Immature natural killer cell (primary cell): ENCODE data around the gene NRXN3. TPM values are rescaled to one million over a fixed set of nuclear protein-coding genes. Genes with fewer than 3 reads are reported as not detected.

Source experiments
- DNase-seq, 3 donors: peaks; one replicate each; pipeline ENCODE4 v3.0.0; 2022; ENCODE audit warnings: mixed read lengths in 1 of 3
- H3K27ac Mint-ChIP-seq, 6 donors: one replicate each; pipeline ENCODE4 v1.8.0; 2020; ENCODE audit warnings: mixed read lengths in 6 of 6, mild to moderate bottlenecking in 5 of 6, inconsistent platforms in 4 of 6, moderate library complexity in 3 of 6
- H3K27me3 Mint-ChIP-seq, 3 donors: one replicate each; pipeline ENCODE4 v1.8.0; 2020 to 2021; ENCODE audit warnings: low read depth in 3 of 3, mild to moderate bottlenecking in 3 of 3, mixed read lengths in 3 of 3, moderate library complexity in 3 of 3, inconsistent platforms in 1 of 3
- H3K36me3 Mint-ChIP-seq, 3 donors: one replicate each; pipeline ENCODE4 v1.8.0; 2020; ENCODE audit warnings: mixed read lengths in 3 of 3, inconsistent platforms in 2 of 3, mild to moderate bottlenecking in 2 of 3
- H3K4me1 Mint-ChIP-seq, 2 donors: one replicate each; pipeline ENCODE4 v1.8.0; 2020; ENCODE audit warnings: inconsistent platforms in 2 of 2, mild to moderate bottlenecking in 2 of 2, mixed read lengths in 2 of 2, moderate library complexity in 1 of 2
- H3K4me3 Mint-ChIP-seq, 5 donors: one replicate each; pipeline ENCODE4 v1.8.0; 2020; ENCODE audit warnings: mild to moderate bottlenecking in 5 of 5, mixed read lengths in 5 of 5, inconsistent platforms in 3 of 5, moderate library complexity in 3 of 5
- H3K9me3 Mint-ChIP-seq, 6 donors: one replicate each; pipeline ENCODE4 v1.8.0; 2020; ENCODE audit warnings: mild to moderate bottlenecking in 6 of 6, mixed read lengths in 6 of 6, inconsistent platforms in 4 of 6, moderate library complexity in 3 of 6
- polyA plus RNA-seq, 3 donors: library from polyadenylated mRNA; unstranded; fragments of 300-500 nt; fragmentation: Illumina TruSeq; gene quantifications; one replicate each; pipeline ENCODE4 v1.2.3, GENCODE V29; 2021

The NRXN3 gene
- polyA plus RNA-seq, 3 donors from 2014 or later: not detected

DNA sequence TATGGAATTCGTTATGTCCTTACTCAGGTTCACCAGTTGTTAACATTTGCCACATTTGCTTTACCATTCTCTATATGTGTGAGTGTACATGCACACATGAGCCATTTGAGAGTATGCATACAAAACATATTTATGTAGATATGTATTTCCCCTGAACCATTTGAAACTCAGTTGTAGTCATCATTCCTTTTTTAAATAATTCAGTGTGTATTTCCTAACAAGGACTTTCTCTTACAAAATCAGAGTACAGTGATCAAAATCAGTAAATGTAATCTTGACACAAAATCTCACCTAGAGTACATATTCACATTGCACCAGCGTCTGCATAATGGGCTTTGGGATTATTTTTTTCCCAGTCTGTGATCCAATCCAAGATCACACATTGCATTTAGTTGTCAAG is 1656.2 kb downstream of the NRXN3 start:
- H3K4me1 Mint-ChIP-seq: no peaks in the 10 kb centered on the region
- peaks cover 5 to 22% (median 5%) of the 10 kb centered on the region in 6 donors for H3K9me3 Mint-ChIP-seq
- no peak overlapping the region for H3K4me3 Mint-ChIP-seq
- DNase-seq: no peak
- H3K36me3 Mint-ChIP-seq: no peaks in the 10 kb centered on the region
- no peak overlapping the region for H3K27ac Mint-ChIP-seq
- H3K27me3 Mint-ChIP-seq: peaks cover 0 to 2% (median 2%) of the 10 kb centered on the region in 3 donors

GRCh38 chr14:79829405-79830166 is 1659.4 kb downstream of the NRXN3 start:
- H3K4me3 Mint-ChIP-seq: no peak overlapping the region
- peaks cover 0 to 2% (median 2%) of the 10 kb centered on the region in 3 donors for H3K27me3 Mint-ChIP-seq
- no peaks in the 10 kb centered on the region for H3K4me1 Mint-ChIP-seq
- no peaks in the 10 kb centered on the region for H3K36me3 Mint-ChIP-seq
- peaks cover 2 to 20% (median 6%) of the 10 kb centered on the region in 6 donors for H3K9me3 Mint-ChIP-seq
- DNase-seq: no peak
- H3K27ac Mint-ChIP-seq: no peak overlapping the region

DNA sequence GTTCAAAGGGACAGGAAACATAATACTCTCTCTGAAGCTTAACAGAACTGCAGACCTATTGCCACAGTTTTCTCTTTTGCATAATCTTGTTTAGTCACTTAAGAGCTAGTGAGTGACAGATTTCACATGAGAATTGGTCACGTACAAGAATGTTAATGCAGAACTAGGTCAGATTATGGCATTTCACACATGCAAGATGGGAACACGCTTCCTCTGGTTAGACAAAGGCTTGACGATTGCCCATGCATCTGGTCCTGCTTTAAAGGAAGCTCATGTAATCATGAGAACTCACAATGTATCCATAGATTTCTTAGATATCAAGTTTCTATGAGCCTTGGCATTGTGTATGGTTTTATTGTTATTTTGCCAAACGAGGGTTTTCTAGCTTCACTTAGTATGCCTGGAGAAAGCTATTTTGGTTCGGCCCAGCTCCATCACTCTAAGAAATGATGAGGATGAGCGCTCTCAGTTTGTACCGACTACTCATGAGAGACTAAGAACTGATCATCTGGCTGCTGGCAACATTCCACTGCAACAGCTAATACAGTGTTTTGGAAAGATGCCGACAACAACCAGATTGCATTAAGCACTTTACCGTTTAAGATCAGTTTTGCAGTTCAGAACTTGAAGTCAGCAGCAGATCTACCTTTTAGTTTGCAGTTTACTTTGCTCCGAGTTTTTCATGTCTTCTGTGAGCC is 1661.2 kb downstream of the NRXN3 start:
- no peak for DNase-seq
- Mint-ChIP-seq H3K9me3 (peaks cover 0 to 18% (median 5%) of the 10 kb centered on the region in 6 donors), H3K27ac (no peak overlapping the region), H3K27me3 (peaks cover 0 to 2% (median 2%) of the 10 kb centered on the region in 3 donors), H3K36me3 (no peaks in the 10 kb centered on the region), H3K4me1 (no peaks in the 10 kb centered on the region), H3K4me3 (no peak overlapping the region)

- no peaks in the 10 kb centered on the region for H3K36me3 Mint-ChIP-seq
- no peaks in the 10 kb centered on the region for H3K4me1 Mint-ChIP-seq
- no peak overlapping the region for H3K27ac Mint-ChIP-seq
- H3K27me3 Mint-ChIP-seq: no peaks in the 10 kb centered on the region
- DNase-seq: no peak
- peaks cover 0 to 8% (median 2%) of the 10 kb centered on the region in 6 donors for H3K9me3 Mint-ChIP-seq
- no peak overlapping the region for H3K4me3 Mint-ChIP-seq
Measured at GRCh38 chr14:79833781-79834180, 1663.6 kb downstream of the NRXN3 start.

- H3K4me1 Mint-ChIP-seq: no peaks in the 10 kb centered on the region
- H3K4me3 Mint-ChIP-seq: no peak overlapping the region
- DNase-seq: no peak
- no peaks in the 10 kb centered on the region for H3K27me3 Mint-ChIP-seq
- H3K9me3 Mint-ChIP-seq: peaks cover 0 to 11% (median 2%) of the 10 kb centered on the region in 6 donors
- H3K36me3 Mint-ChIP-seq: no peaks in the 10 kb centered on the region
- no peak overlapping the region for H3K27ac Mint-ChIP-seq
Measured at GRCh38 chr14:79834868-79835267, 1664.7 kb downstream of the NRXN3 start.

DNA sequence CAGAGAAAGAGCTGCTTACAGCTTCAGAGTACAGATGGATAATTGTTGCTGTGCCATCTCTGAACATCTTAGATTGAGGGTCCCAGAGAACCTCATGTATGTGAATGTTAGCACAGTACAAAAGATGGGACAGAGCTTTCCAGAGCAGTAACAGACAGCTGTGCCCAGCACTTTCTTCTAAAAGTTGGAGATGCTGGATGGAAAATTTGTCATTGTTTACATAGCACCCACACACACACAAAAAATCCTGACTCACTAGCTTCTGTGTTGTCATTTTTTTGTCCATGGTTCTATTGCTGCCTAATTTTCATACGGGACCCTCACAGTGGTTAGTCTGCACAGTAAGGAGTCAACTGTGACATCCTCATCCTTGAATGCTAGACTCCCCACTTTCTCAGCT is 1666.4 kb downstream of the NRXN3 start:
- H3K27ac Mint-ChIP-seq: no peak overlapping the region
- H3K9me3 Mint-ChIP-seq: peaks cover 0 to 9% (median 2%) of the 10 kb centered on the region in 6 donors

DNA sequence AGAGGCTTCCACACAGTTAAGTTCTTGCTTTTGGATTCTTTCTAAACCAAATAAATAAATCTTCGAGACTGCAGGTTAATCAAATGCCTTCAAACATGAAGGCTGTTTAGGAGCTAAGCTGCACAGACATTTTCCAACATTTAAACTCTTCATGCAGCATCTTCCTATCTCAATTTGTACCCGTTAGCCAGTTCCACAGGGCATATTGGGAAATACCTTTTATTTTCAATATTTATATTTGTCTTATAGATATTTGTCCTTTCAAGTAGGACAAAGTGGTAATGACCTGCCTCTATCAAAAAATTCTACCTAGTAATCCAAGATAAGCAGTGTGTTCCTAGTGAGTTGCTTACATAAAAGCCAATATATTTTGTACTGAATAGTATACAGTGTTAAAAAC is 1667.5 kb downstream of the NRXN3 start:
- Mint-ChIP-seq H3K4me3 (no peak overlapping the region), H3K27me3 (peaks cover 0 to 2% (median 0%) of the 10 kb centered on the region in 3 donors), H3K36me3 (no peaks in the 10 kb centered on the region), H3K4me1 (no peaks in the 10 kb centered on the region), H3K27ac (no peak overlapping the region), H3K9me3 (peaks cover 0 to 10% (median 3%) of the 10 kb centered on the region in 6 donors)
- no peak for DNase-seq

More for the DNA sequence above, 1666.4 kb downstream of the NRXN3 start:
- no peaks in the 10 kb centered on the region for H3K4me1 Mint-ChIP-seq
- H3K36me3 Mint-ChIP-seq: no peaks in the 10 kb centered on the region
- no peak overlapping the region for H3K4me3 Mint-ChIP-seq
- DNase-seq: no peak
- no peaks in the 10 kb centered on the region for H3K27me3 Mint-ChIP-seq

- H3K27ac Mint-ChIP-seq: no peak overlapping the region
- no peaks in the 10 kb centered on the region for H3K36me3 Mint-ChIP-seq
- peaks cover 0 to 3% (median 0%) of the 10 kb centered on the region in 3 donors for H3K27me3 Mint-ChIP-seq
- H3K4me3 Mint-ChIP-seq: no peak overlapping the region
- DNase-seq: no peak
- H3K9me3 Mint-ChIP-seq: peaks cover 1 to 9% (median 5%) of the 10 kb centered on the region in 6 donors
- no peaks in the 10 kb centered on the region for H3K4me1 Mint-ChIP-seq
Measured at GRCh38 chr14:79840103-79840502, 1669.9 kb downstream of the NRXN3 start.

GRCh38 chr14:79840831-79841230 is 1670.7 kb downstream of the NRXN3 start:
- Mint-ChIP-seq H3K36me3 (no peaks in the 10 kb centered on the region), H3K9me3 (peaks cover 1 to 9% (median 6%) of the 10 kb centered on the region in 6 donors), H3K4me3 (no peak overlapping the region), H3K27ac (no peak overlapping the region), H3K4me1 (no peaks in the 10 kb centered on the region), H3K27me3 (peaks cover 0 to 3% (median 0%) of the 10 kb centered on the region in 3 donors)
- DNase-seq: no peak

GRCh38 chr14:79841433-79841832 is 1671.3 kb downstream of the NRXN3 start:
- no peak overlapping the region for H3K27ac Mint-ChIP-seq

DNA sequence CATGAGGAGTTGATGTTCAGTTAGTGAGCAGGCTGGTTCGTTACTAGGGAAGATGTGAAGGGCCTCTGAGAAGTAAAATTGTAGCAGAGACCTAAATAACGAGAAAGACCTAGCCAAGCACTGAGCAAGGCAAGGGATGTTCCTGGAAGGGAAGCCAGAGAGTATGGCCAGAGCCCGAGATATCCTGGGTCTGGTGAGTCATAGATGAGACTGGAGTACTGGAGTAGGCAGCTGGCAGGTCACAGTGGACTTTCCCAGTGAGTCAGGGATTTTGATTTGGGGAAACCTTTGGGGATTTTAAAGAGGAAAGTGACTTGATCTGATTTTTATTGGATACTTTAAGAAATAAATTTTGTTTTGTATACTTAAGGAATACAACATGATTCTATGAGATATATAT is 1672.1 kb downstream of the NRXN3 start:
- Mint-ChIP-seq H3K9me3 (peaks cover 1 to 12% (median 7%) of the 10 kb centered on the region in 6 donors), H3K36me3 (no peaks in the 10 kb centered on the region), H3K27ac (no peak overlapping the region), H3K4me3 (no peak overlapping the region), H3K4me1 (no peaks in the 10 kb centered on the region), H3K27me3 (peaks cover 0 to 3% (median 0%) of the 10 kb centered on the region in 3 donors)
- no peak for DNase-seq

More at GRCh38 chr14:79841433-79841832, 1671.3 kb downstream of the NRXN3 start:
- Mint-ChIP-seq H3K4me3 (no peak overlapping the region), H3K4me1 (no peaks in the 10 kb centered on the region), H3K9me3 (peaks cover 1 to 9% (median 6%) of the 10 kb centered on the region in 6 donors), H3K36me3 (no peaks in the 10 kb centered on the region), H3K27me3 (peaks cover 0 to 3% (median 0%) of the 10 kb centered on the region in 3 donors)
- DNase-seq: no peak

DNA sequence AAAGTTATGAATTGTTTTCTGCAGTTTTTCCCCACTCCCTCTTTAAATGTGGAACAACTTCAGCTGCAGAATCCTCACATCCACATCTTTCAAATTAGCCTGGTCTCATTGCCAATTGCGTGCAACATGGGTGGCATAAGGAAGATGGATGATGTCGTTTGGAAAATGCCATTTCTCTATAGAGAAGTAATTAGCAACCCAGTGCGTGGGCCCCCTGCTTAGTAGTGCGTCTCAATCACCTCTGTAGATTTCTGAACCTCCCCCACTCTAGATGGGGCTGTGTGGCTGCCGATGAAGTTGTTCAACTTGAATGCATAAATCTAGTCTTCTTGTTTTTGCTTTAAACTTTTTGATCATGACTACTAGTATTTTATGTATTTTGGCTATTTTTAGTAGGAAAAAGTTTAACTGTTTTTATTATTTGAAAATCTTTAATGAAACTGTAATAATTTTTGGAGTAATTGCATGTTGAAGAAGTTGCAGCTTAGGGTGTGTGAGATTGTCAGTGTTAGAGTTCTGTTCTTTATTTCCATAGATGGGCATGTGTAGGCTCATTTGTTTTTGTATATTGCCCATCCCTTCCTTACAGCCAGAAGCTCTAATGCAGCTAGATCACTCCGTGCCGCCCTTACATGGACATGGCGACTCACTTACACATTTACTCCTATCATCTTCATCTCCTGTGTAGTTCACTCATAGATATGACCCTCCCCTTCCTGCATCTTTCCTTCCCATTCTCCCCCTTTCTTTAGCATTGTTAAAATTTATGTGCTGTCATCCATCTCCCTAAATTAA is 1683.0 kb downstream of the NRXN3 start:
- Mint-ChIP-seq H3K4me1 (no peaks in the 10 kb centered on the region), H3K4me3 (no peak overlapping the region), H3K36me3 (no peaks in the 10 kb centered on the region), H3K9me3 (peaks cover 2 to 16% (median 12%) of the 10 kb centered on the region in 6 donors), H3K27ac (no peak overlapping the region), H3K27me3 (peaks cover 0 to 5% (median 0%) of the 10 kb centered on the region in 3 donors)
- DNase-seq: no peak

- Mint-ChIP-seq H3K4me3 (no peak overlapping the region), H3K4me1 (no peaks in the 10 kb centered on the region), H3K27me3 (peaks cover 0 to 5% (median 0%) of the 10 kb centered on the region in 3 donors), H3K36me3 (no peaks in the 10 kb centered on the region), H3K9me3 (peaks cover 2 to 15% (median 9%) of the 10 kb centered on the region in 6 donors), H3K27ac (no peak overlapping the region)
- DNase-seq: no peak
Measured at GRCh38 chr14:79855789-79856188, 1685.6 kb downstream of the NRXN3 start.
